HEK293 (cell line): Measurements from ENCODE around the gene SEC16A.

Source experiments
- CTCF ChIP-seq: fragments of 450-650 bp; formaldehyde crosslinking; IDR thresholded peaks from 2 replicates; pipeline ENCODE4 v1.5.1; 2016; ENCODE audit warnings: missing biosample characterization, missing genetic modification characterization
- REST ChIP-seq: fragments of 450-650 bp; formaldehyde crosslinking; IDR thresholded peaks from 2 replicates; pipeline ENCODE4 v1.5.1; 2016; ENCODE audit warnings: missing biosample characterization, missing genetic modification characterization
- YY1 ChIP-seq: fragments of 450-650 bp; formaldehyde crosslinking; IDR thresholded peaks from 2 replicates; pipeline ENCODE4 v1.5.1; 2018; ENCODE audit warnings: missing biosample characterization, missing genetic modification characterization
- ZBTB17 ChIP-seq: fragments of 450-650 bp; formaldehyde crosslinking; IDR thresholded peaks from 2 replicates; pipeline ENCODE4 v1.5.1; 2016; ENCODE audit warnings: missing biosample characterization, missing genetic modification characterization
- ZNF24 ChIP-seq: fragments of 450-650 bp; formaldehyde crosslinking; IDR thresholded peaks from 2 replicates; pipeline ENCODE4 v1.5.1; 2016; ENCODE audit warnings: missing biosample characterization, missing genetic modification characterization
- ZNF274 ChIP-seq, 2 experiments: fragments of 200-500 bp in 1 of 2; fragments of 450-650 bp in 1 of 2; sonication (Bioruptor generic) in 1 of 2; formaldehyde crosslinking in 1 of 2; IDR thresholded peaks; 2 replicates each; pipeline versions ENCODE4 v1.5.1 to v1.6.1; 2014 to 2016; ENCODE audit warnings: borderline replicate concordance in 1 of 2, inconsistent platforms in 1 of 2, low read length in 1 of 2, missing biosample characterization in 1 of 2, missing genetic modification characterization in 1 of 2
- ZNF292 ChIP-seq: fragments of 450-650 bp; formaldehyde crosslinking; IDR thresholded peaks from 2 replicates; pipeline ENCODE4 v1.5.1; 2016; ENCODE audit warnings: low read depth, missing biosample characterization, missing genetic modification characterization, borderline replicate concordance
- ZNF37A ChIP-seq: fragments of 450-650 bp; IDR thresholded peaks from 2 replicates; pipeline ENCODE4 v1.5.1; 2018; ENCODE audit warnings: missing biosample characterization, missing genetic modification characterization
- ZNF558 ChIP-seq: fragments of 450-650 bp; formaldehyde crosslinking; IDR thresholded peaks from 2 replicates; pipeline ENCODE4 v1.5.1; 2016; ENCODE audit warnings: missing biosample characterization, missing genetic modification characterization

GRCh38 chr9:136473354-136473721 lies 9.5 kb downstream of the SEC16A start:
- TF ChIP-seq ZNF24 (tag by site-specific recombination) (no peak), ZNF274 (IDR thresholded peaks at IDR 0.05; ENCODE audit: low read length) (no peak), ZNF274 (tag by site-specific recombination; IDR thresholded peaks at IDR 0.05; ENCODE audit: borderline replicate concordance) (no peak), CTCF (tag by site-specific recombination) (no peak), REST (tag by site-specific recombination) (no peak), YY1 (no peak), ZBTB17 (tag by site-specific recombination) (no peak), ZNF292 (tag by site-specific recombination) (no peak), ZNF558 (no peak), ZNF37A (no peak)
